Measurements from ENCODE around the gene TRAF3IP1. TPM values are rescaled to one million over a fixed set of nuclear protein-coding genes. Genes with fewer than 3 reads are reported as not detected.

The TRAF3IP1 gene
- total and polyA plus RNA-seq, 2 of the 13 experiments (the other 11 are each of a cell fraction or from before 2014, with no cell fraction given) = 4.1 to 12.9 TPM

DNA sequence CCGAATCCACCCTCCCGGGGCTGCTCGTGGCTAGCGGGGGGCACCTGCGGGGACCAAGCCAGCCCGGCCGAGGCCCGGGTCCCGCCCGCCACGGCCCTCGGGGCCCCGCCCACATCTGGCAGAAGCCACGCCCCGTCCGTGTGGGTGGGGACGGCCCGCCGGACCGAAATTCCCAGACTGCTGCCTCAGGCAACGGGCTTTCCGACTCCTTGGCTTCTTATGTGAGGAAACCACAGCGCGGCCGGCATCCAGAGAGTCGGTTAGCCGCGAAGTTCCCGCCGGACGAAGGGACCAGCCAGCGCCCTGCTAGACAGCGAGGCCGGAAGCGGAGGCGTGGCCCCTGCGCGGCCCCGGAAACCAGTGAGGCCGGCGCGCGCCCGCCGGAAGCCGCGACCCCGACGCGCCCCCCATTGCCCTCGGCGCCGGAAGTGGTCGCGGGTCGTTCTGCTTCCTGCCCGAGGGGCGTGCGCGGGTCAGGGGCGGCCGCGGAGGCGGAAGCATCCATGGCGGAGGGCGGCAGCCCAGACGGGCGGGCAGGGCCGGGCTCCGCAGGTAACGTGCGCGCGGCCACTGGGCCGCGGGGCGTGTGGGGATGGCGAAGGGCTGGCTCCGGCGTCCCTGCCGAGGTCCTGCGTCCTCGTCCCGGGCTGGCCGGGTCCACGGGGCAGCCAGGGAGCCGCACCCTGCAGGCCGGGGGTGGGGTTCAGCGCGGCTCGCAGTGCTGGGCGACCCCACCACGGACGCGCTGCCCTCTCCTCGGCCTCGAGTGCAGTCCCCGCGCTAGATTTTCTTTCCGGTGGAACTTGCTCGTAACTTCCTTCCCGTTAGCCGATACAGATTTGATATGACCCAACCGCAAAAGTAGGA is 106.5 kb downstream of the TRAF3IP1 start, which contains the start of gene ASB1 (continued):
- TF ChIP-seq, protein P1, sequence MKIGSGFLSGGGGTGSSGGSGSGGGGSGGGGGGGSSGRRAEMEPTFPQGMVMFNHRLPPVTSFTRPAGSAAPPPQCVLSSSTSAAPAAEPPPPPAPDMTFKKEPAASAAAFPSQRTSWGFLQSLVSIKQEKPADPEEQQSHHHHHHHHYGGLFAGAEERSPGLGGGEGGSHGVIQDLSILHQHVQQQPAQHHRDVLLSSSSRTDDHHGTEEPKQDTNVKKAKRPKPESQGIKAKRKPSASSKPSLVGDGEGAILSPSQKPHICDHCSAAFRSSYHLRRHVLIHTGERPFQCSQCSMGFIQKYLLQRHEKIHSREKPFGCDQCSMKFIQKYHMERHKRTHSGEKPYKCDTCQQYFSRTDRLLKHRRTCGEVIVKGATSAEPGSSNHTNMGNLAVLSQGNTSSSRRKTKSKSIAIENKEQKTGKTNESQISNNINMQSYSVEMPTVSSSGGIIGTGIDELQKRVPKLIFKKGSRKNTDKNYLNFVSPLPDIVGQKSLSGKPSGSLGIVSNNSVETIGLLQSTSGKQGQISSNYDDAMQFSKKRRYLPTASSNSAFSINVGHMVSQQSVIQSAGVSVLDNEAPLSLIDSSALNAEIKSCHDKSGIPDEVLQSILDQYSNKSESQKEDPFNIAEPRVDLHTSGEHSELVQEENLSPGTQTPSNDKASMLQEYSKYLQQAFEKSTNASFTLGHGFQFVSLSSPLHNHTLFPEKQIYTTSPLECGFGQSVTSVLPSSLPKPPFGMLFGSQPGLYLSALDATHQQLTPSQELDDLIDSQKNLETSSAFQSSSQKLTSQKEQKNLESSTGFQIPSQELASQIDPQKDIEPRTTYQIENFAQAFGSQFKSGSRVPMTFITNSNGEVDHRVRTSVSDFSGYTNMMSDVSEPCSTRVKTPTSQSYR (CRISPR knock-in tag; IDR thresholded peaks at IDR 0.05; ENCODE audit: borderline replicate concordance) = peak; percentile 66; the same call in 1 of the 2 replicates
- no peak for TF ChIP-seq ZNF644 (CRISPR knock-in tag; IDR thresholded peaks at IDR 0.05; ENCODE audit: low read depth)
- peak; percentile 37; the same call in 1 of the 2 replicates for TF ChIP-seq ZNF704 (CRISPR knock-in tag; IDR thresholded peaks at IDR 0.05; ENCODE audit: borderline replicate concordance)
- TF ChIP-seq TBX2 (CRISPR knock-in tag; IDR thresholded peaks at IDR 0.05; ENCODE audit: borderline replicate concordance) = peak; percentile 27; the same call in 1 of the 2 replicates
- 0 out of 2 replicates have a peak, but pooled peaks have one; percentile 22 for TF ChIP-seq CAMTA2 (CRISPR knock-in tag; IDR thresholded peaks at IDR 0.05; ENCODE audit: borderline replicate concordance)
- TF ChIP-seq THYN1 (CRISPR knock-in tag; IDR thresholded peaks at IDR 0.05; ENCODE audit: borderline replicate concordance, low read depth) = no peak
- no peak; the same call in 1 of the 2 replicates for TF ChIP-seq ZNF580 (CRISPR knock-in tag; IDR thresholded peaks at IDR 0.05; ENCODE audit: borderline replicate concordance, low read depth)
- TF ChIP-seq, protein P2, sequence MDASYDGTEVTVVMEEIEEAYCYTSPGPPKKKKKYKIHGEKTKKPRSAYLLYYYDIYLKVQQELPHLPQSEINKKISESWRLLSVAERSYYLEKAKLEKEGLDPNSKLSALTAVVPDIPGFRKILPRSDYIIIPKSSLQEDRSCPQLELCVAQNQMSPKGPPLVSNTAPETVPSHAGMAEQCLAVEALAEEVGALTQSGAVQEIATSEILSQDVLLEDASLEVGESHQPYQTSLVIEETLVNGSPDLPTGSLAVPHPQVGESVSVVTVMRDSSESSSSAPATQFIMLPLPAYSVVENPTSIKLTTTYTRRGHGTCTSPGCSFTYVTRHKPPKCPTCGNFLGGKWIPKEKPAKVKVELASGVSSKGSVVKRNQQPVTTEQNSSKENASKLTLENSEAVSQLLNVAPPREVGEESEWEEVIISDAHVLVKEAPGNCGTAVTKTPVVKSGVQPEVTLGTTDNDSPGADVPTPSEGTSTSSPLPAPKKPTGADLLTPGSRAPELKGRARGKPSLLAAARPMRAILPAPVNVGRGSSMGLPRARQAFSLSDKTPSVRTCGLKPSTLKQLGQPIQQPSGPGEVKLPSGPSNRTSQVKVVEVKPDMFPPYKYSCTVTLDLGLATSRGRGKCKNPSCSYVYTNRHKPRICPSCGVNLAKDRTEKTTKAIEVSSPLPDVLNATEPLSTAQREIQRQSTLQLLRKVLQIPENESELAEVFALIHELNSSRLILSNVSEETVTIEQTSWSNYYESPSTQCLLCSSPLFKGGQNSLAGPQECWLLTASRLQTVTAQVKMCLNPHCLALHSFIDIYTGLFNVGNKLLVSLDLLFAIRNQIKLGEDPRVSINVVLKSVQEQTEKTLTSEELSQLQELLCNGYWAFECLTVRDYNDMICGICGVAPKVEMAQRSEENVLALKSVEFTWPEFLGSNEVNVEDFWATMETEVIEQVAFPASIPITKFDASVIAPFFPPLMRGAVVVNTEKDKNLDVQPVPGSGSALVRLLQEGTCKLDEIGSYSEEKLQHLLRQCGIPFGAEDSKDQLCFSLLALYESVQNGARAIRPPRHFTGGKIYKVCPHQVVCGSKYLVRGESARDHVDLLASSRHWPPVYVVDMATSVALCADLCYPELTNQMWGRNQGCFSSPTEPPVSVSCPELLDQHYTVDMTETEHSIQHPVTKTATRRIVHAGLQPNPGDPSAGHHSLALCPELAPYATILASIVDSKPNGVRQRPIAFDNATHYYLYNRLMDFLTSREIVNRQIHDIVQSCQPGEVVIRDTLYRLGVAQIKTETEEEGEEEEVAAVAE (CRISPR knock-in tag; IDR thresholded peaks at IDR 0.05; ENCODE audit: borderline replicate concordance) = no peak
- TF ChIP-seq ZNF512B (CRISPR knock-in tag; IDR thresholded peaks at IDR 0.05; ENCODE audit: borderline replicate concordance) = no peak
- TF ChIP-seq, protein P3, sequence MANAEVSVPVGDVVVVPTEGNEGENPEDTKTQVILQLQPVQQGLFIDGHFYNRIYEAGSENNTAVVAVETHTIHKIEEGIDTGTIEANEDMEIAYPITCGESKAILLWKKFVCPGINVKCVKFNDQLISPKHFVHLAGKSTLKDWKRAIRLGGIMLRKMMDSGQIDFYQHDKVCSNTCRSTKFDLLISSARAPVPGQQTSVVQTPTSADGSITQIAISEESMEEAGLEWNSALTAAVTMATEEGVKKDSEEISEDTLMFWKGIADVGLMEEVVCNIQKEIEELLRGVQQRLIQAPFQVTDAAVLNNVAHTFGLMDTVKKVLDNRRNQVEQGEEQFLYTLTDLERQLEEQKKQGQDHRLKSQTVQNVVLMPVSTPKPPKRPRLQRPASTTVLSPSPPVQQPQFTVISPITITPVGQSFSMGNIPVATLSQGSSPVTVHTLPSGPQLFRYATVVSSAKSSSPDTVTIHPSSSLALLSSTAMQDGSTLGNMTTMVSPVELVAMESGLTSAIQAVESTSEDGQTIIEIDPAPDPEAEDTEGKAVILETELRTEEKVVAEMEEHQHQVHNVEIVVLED (CRISPR knock-in tag; IDR thresholded peaks at IDR 0.05; ENCODE audit: borderline replicate concordance) = peak; percentile 92; the same call in 1 of the 2 replicates
- no peak for TF ChIP-seq CEBPG (CRISPR knock-in tag; IDR thresholded peaks at IDR 0.05)
